Skeletal muscle cell (primary cell): ENCODE results near the gene SPOPL.

Experiments used
- DNase-seq: peaks from one replicate; pipeline ENCODE4 v3.0.0-alpha.2; 2010; ENCODE audit warnings: low read depth
- H3K4me3 ChIP-seq: 2 replicates; pipeline ENCODE4 v1.5.1; 2011; ENCODE audit warnings: low read depth, mild to moderate bottlenecking, control low read depth, low read length, moderate library complexity

SPOPL gene

GRCh38 chr2:138577066-138577465 lies 75.5 kb downstream of the SPOPL start:
- no peak overlapping the region for H3K4me3 ChIP-seq
- DNase-seq, result no peak

GRCh38 chr2:138579556-138579955 lies 78.0 kb downstream of the SPOPL start:
- H3K4me3 ChIP-seq, result no peak overlapping the region
- no peak for DNase-seq

GRCh38 chr2:138581909-138582308 lies 80.3 kb downstream of the SPOPL start:
- DNase-seq, result no peak
- H3K4me3 ChIP-seq, result no peak overlapping the region

- H3K4me3 ChIP-seq, result no peak overlapping the region
- no peak for DNase-seq
Measured at GRCh38 chr2:138589663-138590062, 88.1 kb downstream of the SPOPL start.

GRCh38 chr2:138596403-138596802 lies 94.8 kb downstream of the SPOPL start:
- no peak for DNase-seq
- H3K4me3 ChIP-seq, result no peak overlapping the region

- no peak for DNase-seq
- no peak overlapping the region for H3K4me3 ChIP-seq
Measured at GRCh38 chr2:138600732-138601457, 99.3 kb downstream of the SPOPL start.

GRCh38 chr2:138601458-138602165 lies 100.0 kb downstream of the SPOPL start:
- no peak overlapping the region for H3K4me3 ChIP-seq

GRCh38 chr2:138602166-138602460 lies 100.5 kb downstream of the SPOPL start:
- no peak overlapping the region for H3K4me3 ChIP-seq
- DNase-seq, result peak; percentile 57

More at GRCh38 chr2:138601458-138602165, 100.0 kb downstream of the SPOPL start:
- DNase-seq, result peak; percentile 15

- H3K4me3 ChIP-seq, result no peak overlapping the region
- DNase-seq, result no peak
Measured at GRCh38 chr2:138607746-138608145, 106.2 kb downstream of the SPOPL start.

GRCh38 chr2:138609446-138609845 lies 107.9 kb downstream of the SPOPL start:
- DNase-seq, result no peak
- no peak overlapping the region for H3K4me3 ChIP-seq

- DNase-seq, result no peak
- H3K4me3 ChIP-seq, result no peak overlapping the region
Measured at GRCh38 chr2:138610201-138610953, 108.8 kb downstream of the SPOPL start.

GRCh38 chr2:138615257-138615656 lies 113.7 kb downstream of the SPOPL start:
- H3K4me3 ChIP-seq, result no peak overlapping the region
- peak; percentile 52 for DNase-seq

- no peak overlapping the region for H3K4me3 ChIP-seq
- DNase-seq, result no peak
Measured at GRCh38 chr2:138617026-138617425, 115.5 kb downstream of the SPOPL start.

GRCh38 chr2:138618971-138619370 lies 117.4 kb downstream of the SPOPL start:
- DNase-seq, result no peak

GRCh38 chr2:138620431-138620830 lies 118.9 kb downstream of the SPOPL start:
- no peak for DNase-seq
- H3K4me3 ChIP-seq, result no peak overlapping the region

More at GRCh38 chr2:138618971-138619370, 117.4 kb downstream of the SPOPL start:
- no peak overlapping the region for H3K4me3 ChIP-seq

GRCh38 chr2:138621139-138621538 lies 119.6 kb downstream of the SPOPL start:
- DNase-seq, result no peak
- H3K4me3 ChIP-seq, result no peak overlapping the region

GRCh38 chr2:138622613-138623012 lies 121.0 kb downstream of the SPOPL start:
- no peak for DNase-seq
- H3K4me3 ChIP-seq, result no peak overlapping the region
